DMS114 treated with DMSO at 0.1 percent for 48 hours (cell line): ENCODE results near the gene BPIFB1.

Source experiments
- DNase-seq: peaks from one replicate; lab custom pipeline; 2025; ENCODE audit not compliant: unreplicated experiment; lab: John Stamatoyannopoulos, UW

BPIFB1 gene

GRCh38 chr20:33272155-33272873 is 10.7 kb upstream of the BPIFB1 start:
- no peak for DNase-seq

GRCh38 chr20:33273117-33273851 is 9.7 kb upstream of the BPIFB1 start:
- DNase-seq = no peak

- no peak for DNase-seq
Measured at GRCh38 chr20:33275215-33275614, 7.8 kb upstream of the BPIFB1 start.

GRCh38 chr20:33275871-33276270 is 7.1 kb upstream of the BPIFB1 start:
- DNase-seq = no peak

GRCh38 chr20:33276303-33277113 is 6.5 kb upstream of the BPIFB1 start:
- DNase-seq = no peak

GRCh38 chr20:33277471-33278441 is 5.3 kb upstream of the BPIFB1 start:
- no peak for DNase-seq

GRCh38 chr20:33278700-33279099 is 4.3 kb upstream of the BPIFB1 start:
- no peak for DNase-seq

GRCh38 chr20:33279261-33279910 is 3.6 kb upstream of the BPIFB1 start:
- no peak for DNase-seq

GRCh38 chr20:33280000-33280680 is 2.9 kb upstream of the BPIFB1 start:
- no peak for DNase-seq

GRCh38 chr20:33280775-33281174 is 2.2 kb upstream of the BPIFB1 start:
- no peak for DNase-seq

- no peak for DNase-seq
Measured at GRCh38 chr20:33281550-33282146, 1.4 kb upstream of the BPIFB1 start.

- DNase-seq = no peak
Measured at GRCh38 chr20:33282196-33282934, 649 bp upstream of the BPIFB1 start.

- DNase-seq = no peak
Measured at GRCh38 chr20:33284284-33284683, 1.3 kb downstream of the BPIFB1 start.

- no peak for DNase-seq
Measured at GRCh38 chr20:33284937-33285336, 1.9 kb downstream of the BPIFB1 start.

GRCh38 chr20:33285861-33286495 is 3.0 kb downstream of the BPIFB1 start:
- no peak for DNase-seq

- DNase-seq = no peak
Measured at GRCh38 chr20:33287884-33288283, 4.9 kb downstream of the BPIFB1 start.

GRCh38 chr20:33290852-33291251 is 7.8 kb downstream of the BPIFB1 start:
- no peak for DNase-seq

GRCh38 chr20:33291416-33291815 is 8.4 kb downstream of the BPIFB1 start:
- no peak for DNase-seq
